Caco-2 (cell line): ENCODE measurements around the gene RAB7B. TPM values are rescaled to one million over a fixed set of nuclear protein-coding genes. Genes with fewer than 3 reads are reported as not detected.
A peak's percentile ranks its signal among the peaks of the same experiment; 100 is the strongest.

Experiments
- BruUV-seq: library from RNA; stranded (reverse); fragments of 400-500 nt; replicated peaks from 2 replicates; lab custom pipeline; 2021; lab: Mats Ljungman, UMichigan
- CTCF ChIA-PET: fragments of 300-600 bp; sonication (Branson Sonifier 250); formaldehyde crosslinking; loops from one replicate; lab custom pipeline; 2022; ENCODE audit warnings: antibody characterized with exemption; lab: Charles Lee
- POLR2A ChIA-PET: fragments of 300-600 bp; sonication (Branson Sonifier 250); formaldehyde crosslinking; loops from one replicate; lab custom pipeline; 2022; ENCODE audit warnings: antibody characterized with exemption; lab: Charles Lee
- DNase-seq, 2 experiments: peaks; one replicate each; pipeline versions ENCODE4 v3.0.0 to v3.0.0-alpha.2; 2020 to 2022
- H3K27me3 ChIP-seq: replicated peaks from 2 replicates; pipeline ENCODE4 v1.6.0; 2011; ENCODE audit warnings: low read length; ENCODE audit not compliant: control insufficient read depth, insufficient read depth
- H3K36me3 ChIP-seq: 2 replicates; pipeline ENCODE4 v1.5.1; 2011; ENCODE audit warnings: low read length; ENCODE audit not compliant: control insufficient read depth, insufficient read depth
- H3K4me1 ChIP-seq: fragments of 250-450 bp; sonication (Bioruptor Pico); 2 replicates; pipeline ENCODE4 v1.5.1; 2020; ENCODE audit warnings: mild to moderate bottlenecking
- H3K4me3 ChIP-seq: 2 replicates; pipeline ENCODE4 v1.5.1; 2011; ENCODE audit warnings: low read depth, mild to moderate bottlenecking, control low read depth, low read length
- H3K9me3 ChIP-seq: fragments of 250-450 bp; sonication (Bioruptor Pico); 2 replicates; pipeline ENCODE4 v1.5.1; 2020; ENCODE audit warnings: mild to moderate bottlenecking, moderate library complexity
- H3K27ac Mint-ChIP-seq: one replicate; pipeline ENCODE4 v1.8.0; 2022; ENCODE audit warnings: mixed read lengths; ENCODE audit not compliant: unreplicated experiment
- H3K27me3 Mint-ChIP-seq: one replicate; pipeline ENCODE4 v1.8.0; 2022; ENCODE audit warnings: mixed read lengths; ENCODE audit not compliant: insufficient read depth, unreplicated experiment
- H3K36me3 Mint-ChIP-seq: one replicate; pipeline ENCODE4 v1.8.0; 2022; ENCODE audit warnings: mild to moderate bottlenecking, mixed read lengths; ENCODE audit not compliant: insufficient read depth, unreplicated experiment
- H3K4me1 Mint-ChIP-seq: one replicate; pipeline ENCODE4 v1.8.0; 2022; ENCODE audit warnings: low read depth, mixed read lengths; ENCODE audit not compliant: unreplicated experiment
- H3K4me3 Mint-ChIP-seq: one replicate; pipeline ENCODE4 v1.8.0; 2022; ENCODE audit warnings: mild to moderate bottlenecking, moderate library complexity, mixed read lengths; ENCODE audit not compliant: unreplicated experiment
- H3K9me3 Mint-ChIP-seq: one replicate; pipeline ENCODE4 v1.8.0; 2022; ENCODE audit warnings: mixed read lengths; ENCODE audit not compliant: unreplicated experiment
- CTCF ChIP-seq, 2 experiments: fragments of 200-600 bp in 1 of 2; IDR thresholded peaks; 1 replicate in 1 of 2; 2 replicates in 1 of 2; pipeline versions ENCODE4 v1.5.1 to v1.8.0; 2011 to 2022; ENCODE audit warnings: antibody characterized with exemption in 1 of 2, control low read depth in 1 of 2, inconsistent platforms in 1 of 2, low read depth in 1 of 2, low read length in 1 of 2, mild to moderate bottlenecking in 1 of 2, moderate library complexity in 1 of 2; ENCODE audit not compliant: insufficient read depth in 1 of 2, severe bottlenecking in 1 of 2, unreplicated experiment in 1 of 2
- intact Hi-C: fragments of 100-400 bp; cut with micrococcal nuclease; formaldehyde crosslinking; loops from one replicate; pipeline ENCODE4 v1.10.0; 2022; ENCODE audit not compliant: unreplicated experiment
- total RNA-seq: library from RNA; stranded (reverse); gene quantifications from 2 replicates; pipeline ENCODE4 v1.2.3, GENCODE V29; 2022

Gene RAB7B
- total RNA-seq, 1 experiment from 2014 or later = not detected

DNA sequence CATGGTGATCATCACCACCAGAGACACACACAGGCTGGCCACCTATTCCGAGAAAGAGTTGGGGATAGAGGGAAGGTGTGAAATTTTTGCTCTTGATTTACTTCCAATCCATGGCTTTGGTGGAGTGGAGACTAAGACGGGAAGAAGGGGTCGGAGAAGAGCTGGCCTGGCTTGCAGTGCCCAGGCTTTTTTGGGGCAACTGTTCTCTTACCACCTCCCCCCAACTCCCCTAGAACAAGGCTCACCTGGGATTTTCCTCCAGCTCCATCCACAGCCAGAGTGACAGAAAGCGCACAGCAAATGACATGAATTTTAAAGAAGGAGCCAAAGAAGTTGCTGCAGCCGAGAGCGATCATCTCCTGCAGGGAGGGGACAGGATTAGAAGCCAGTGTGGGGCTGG lies 75.9 kb downstream of the RAB7B start:
- Histone ChIP-seq H3K9me3 (no peaks in the 10 kb centered on the region), H3K36me3 (no peaks in the 10 kb centered on the region), H3K27me3 (no peaks in the 10 kb centered on the region), H3K4me3 (no peak overlapping the region), H3K4me1 (no peaks in the 10 kb centered on the region)
- intact Hi-C loops = no loop called here
- Mint-ChIP-seq H3K36me3 (no peaks in the 10 kb centered on the region), H3K4me3 (no peak overlapping the region), H3K27ac (no peak overlapping the region), H3K4me1 (no peaks in the 10 kb centered on the region), H3K9me3 (no peaks in the 10 kb centered on the region), H3K27me3 (no peaks in the 10 kb centered on the region)
- ChIA-PET POLR2A (no interaction called here), CTCF (no interaction called here)
- TF ChIP-seq CTCF (IDR thresholded peaks at IDR 0.05; ENCODE audit: insufficient read depth in 1 of 2, low read depth in 1 of 2, low read length in 1 of 2, severe bottlenecking in 1 of 2, unreplicated experiment in 1 of 2) = no peak
- DNase-seq = peak in 1 of 2 experiments; percentile 9
- no TSS peak for BruUV-seq

Other genes with a start within 250 kb of the RAB7B start
- gene RAB29, start 227.9 kb downstream of the RAB7B start, total RNA-seq = 11.0 and 11.9 TPM in 2 replicates
- gene SLC41A1, start 190.2 kb downstream of the RAB7B start, total RNA-seq = 10.8 and 12.5 TPM in 2 replicates
- gene PM20D1, start 153.3 kb downstream of the RAB7B start, total RNA-seq = 0.21 TPM in 1 of 2 replicates, not detected in the other
- gene SLC26A9, start 59.9 kb downstream of the RAB7B start, total RNA-seq = 0.30 TPM in 1 of 2 replicates, not detected in the other
- gene CTSE, start 20.5 kb upstream of the RAB7B start, total RNA-seq = 0.23 and 0.48 TPM in 2 replicates
- gene RHEX, start 49.8 kb upstream of the RAB7B start, total RNA-seq = not detected in 2 replicates
- not detected in 2 replicates for gene AVPR1B, start 114.0 kb upstream of the RAB7B start, total RNA-seq
- 12.1 and 12.3 TPM in 2 replicates for gene FAM72A, start 199.4 kb upstream of the RAB7B start, total RNA-seq
- gene SRGAP2, start 200.1 kb upstream of the RAB7B start, total RNA-seq = 23.7 and 29.1 TPM in 2 replicates